ENCODE measurements around the gene ITGA1. TPM values are rescaled to one million over a fixed set of nuclear protein-coding genes. Genes with fewer than 3 reads are reported as not detected.

ITGA1 gene
- total and polyA plus RNA-seq, 11 donors = 5.5 to 52.0 (median 23.3) TPM

DNA sequence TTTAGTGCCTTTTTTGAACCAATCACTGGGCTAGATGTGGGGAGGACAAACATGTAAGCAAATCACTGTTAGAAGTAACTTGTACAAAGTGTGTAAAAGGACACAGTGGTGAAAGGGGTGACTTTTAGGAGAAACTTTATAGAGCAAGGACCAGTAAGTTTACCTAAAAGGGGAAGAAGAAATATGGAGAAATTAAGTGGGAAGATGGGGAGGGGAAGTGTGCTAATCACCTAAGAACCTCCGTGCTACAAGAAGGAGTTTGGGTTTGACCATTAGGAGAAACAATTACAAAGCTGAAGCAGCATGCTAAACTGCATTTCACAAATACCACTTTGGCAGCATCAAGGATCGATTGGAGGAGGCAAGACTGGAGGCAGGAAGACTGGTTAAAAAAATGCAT, 17.3 kb downstream of the ITGA1 start:
- intact Hi-C loops (cut with DNase I) = loop anchor here in 4 of 10 donors (5.0 to 10.0 kb wide), 4 partner anchors 32 to 112 kb away; no protein-coding TSS in a partner anchor
- DNase-seq (no peak), ATAC-seq (no peak)
- Histone ChIP-seq H3K27me3 (no peaks in the 10 kb centered on the region), H3K27ac (peak overlapping the region in 5 of 12 donors; percentile 12 to 96 (median 30)), H3K4me1 (peaks cover 6 to 89% (median 72%) of the 10 kb centered on the region in 12 donors), H3K4me3 (peak overlapping the region in 3 of 12 donors; percentile 13 to 72 (median 68)), H3K36me3 (peaks cover 0 to 36% (median 13%) of the 10 kb centered on the region in 9 donors), H3K9me3 (no peaks in the 10 kb centered on the region)
- no peak for TF ChIP-seq POLR2A (IDR thresholded peaks at IDR 0.05)
- no peak for TF ChIP-seq CTCF (IDR thresholded peaks at IDR 0.05)
- WGBS, 4 donors = 46 to 60% (median 53%) methylated on average over 2 of the region's 2 CpGs

- DNase-seq (no peak), ATAC-seq (no peak)
- Histone ChIP-seq H3K9me3 (no peaks in the 10 kb centered on the region), H3K4me3 (no peak overlapping the region), H3K4me1 (peaks cover 6 to 90% (median 75%) of the 10 kb centered on the region in 12 donors), H3K36me3 (peaks cover 0 to 36% (median 13%) of the 10 kb centered on the region in 9 donors), H3K27ac (peak overlapping the region in 2 of 12 donors; percentile 64 to 96), H3K27me3 (no peaks in the 10 kb centered on the region)
- TF ChIP-seq CTCF (IDR thresholded peaks at IDR 0.05) (no peak), POLR2A (IDR thresholded peaks at IDR 0.05) (no peak)
- intact Hi-C loops (cut with DNase I) = loop anchor here in 2 of 10 donors (5.0 to 10.0 kb wide), 2 partner anchors 49 to 92 kb away; no protein-coding TSS in a partner anchor
- 74 to 88% (median 79%) methylated on average over 2 of the region's 2 CpGs for WGBS, 4 donors
Measured at GRCh38 chr5:52805615-52806014, 17.9 kb downstream of the ITGA1 start.

DNA sequence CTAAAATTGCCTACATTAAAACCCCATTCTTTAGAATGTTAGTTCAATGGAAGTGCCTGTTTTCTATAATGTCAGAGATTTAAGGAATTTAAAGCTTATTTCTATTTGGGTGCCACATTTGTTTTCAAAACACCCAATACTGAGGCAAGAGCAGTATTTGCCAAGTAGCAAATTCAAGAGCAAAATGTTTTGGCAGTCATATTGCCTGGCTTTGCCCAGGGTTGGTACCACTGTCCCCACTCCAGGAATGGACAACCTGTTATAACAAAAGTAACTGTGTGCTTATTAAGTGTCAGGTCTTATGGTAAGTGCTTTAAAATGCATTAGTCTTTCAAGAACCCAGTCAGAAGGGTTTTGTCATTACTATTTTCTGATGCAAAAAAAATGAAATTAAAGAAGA, 19.3 kb downstream of the ITGA1 start:
- no peak overlapping the region for H3K4me3 ChIP-seq
- no peaks in the 10 kb centered on the region for H3K9me3 ChIP-seq
- H3K36me3 ChIP-seq = peaks cover 0 to 28% (median 5%) of the 10 kb centered on the region in 9 donors
- H3K4me1 ChIP-seq = peaks cover 6 to 89% (median 66%) of the 10 kb centered on the region in 12 donors
- no peak for TF ChIP-seq CTCF (IDR thresholded peaks at IDR 0.05)
- ATAC-seq (no peak), DNase-seq (no peak)
- H3K27ac ChIP-seq = peak overlapping the region in 1 of 12 donors; percentile 7
- intact Hi-C loops (cut with DNase I) = loop anchor here in 2 of 10 donors (5.0 to 10.0 kb wide), 2 partner anchors 48 to 90 kb away; no protein-coding TSS in a partner anchor
- H3K27me3 ChIP-seq = no peaks in the 10 kb centered on the region

- intact Hi-C loops (cut with DNase I) = loop anchor here in 2 of 10 donors (5.0 to 10.0 kb wide), 2 partner anchors 47 to 90 kb away; no protein-coding TSS in a partner anchor
- Histone ChIP-seq H3K36me3 (peaks cover 0 to 27% (median 0%) of the 10 kb centered on the region in 9 donors), H3K27me3 (no peaks in the 10 kb centered on the region), H3K9me3 (no peaks in the 10 kb centered on the region), H3K27ac (peak overlapping the region in 1 of 12 donors; percentile 52), H3K4me3 (no peak overlapping the region), H3K4me1 (peaks cover 0 to 82% (median 59%) of the 10 kb centered on the region in 12 donors)
- ATAC-seq (no peak), DNase-seq (no peak)
- no peak for TF ChIP-seq POLR2A (IDR thresholded peaks at IDR 0.05)
- TF ChIP-seq CTCF (IDR thresholded peaks at IDR 0.05) = no peak
Measured at GRCh38 chr5:52807723-52808122, 20.0 kb downstream of the ITGA1 start.
